HG03280 (cell line): Measurements from ENCODE around the gene STK26.
"Not testable (repeated sequence)": the region's sequence is repeated elsewhere in the genome, so short reads cannot be mapped to it uniquely, and the experiment has no call there.

Experiments used
- ATAC-seq: cut with Tn5 transposase; IDR thresholded peaks from one replicate; pipeline ENCODE4 v1.9.1; 2021; ENCODE audit warnings: mild to moderate bottlenecking, moderate library complexity; ENCODE audit not compliant: unreplicated experiment

Gene STK26

GRCh38 chrX:132022967-132023895 lies at the start of gene STK26:
STK26 (plus strand) TSS chrX:132023302; CDS start chrX:132023618, 316 bp downstream.
- peak; percentile 82 for ATAC-seq

GRCh38 chrX:131975851-131976250 lies 47.3 kb upstream of the STK26 start:
- no peak for ATAC-seq

DNA sequence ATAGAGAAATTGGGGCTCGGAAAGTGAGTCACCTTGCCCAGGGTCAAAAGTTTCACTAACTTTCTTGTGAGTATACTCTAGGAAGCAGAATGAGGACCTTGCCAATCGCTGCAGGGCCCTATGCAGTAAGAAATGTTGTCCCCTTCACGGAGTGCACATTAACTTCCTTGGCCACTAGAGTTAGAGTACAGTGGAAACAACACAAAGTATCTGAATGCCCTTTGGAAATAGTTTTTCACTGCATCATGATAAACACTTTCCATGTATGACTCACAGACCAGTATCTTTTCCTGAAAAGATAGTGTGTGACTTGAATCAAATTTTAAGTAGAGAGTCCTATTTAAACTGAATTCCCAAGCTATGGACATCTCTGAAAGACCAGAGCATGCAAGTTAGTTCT lies 45.5 kb upstream of the STK26 start:
- no peak for ATAC-seq

DNA sequence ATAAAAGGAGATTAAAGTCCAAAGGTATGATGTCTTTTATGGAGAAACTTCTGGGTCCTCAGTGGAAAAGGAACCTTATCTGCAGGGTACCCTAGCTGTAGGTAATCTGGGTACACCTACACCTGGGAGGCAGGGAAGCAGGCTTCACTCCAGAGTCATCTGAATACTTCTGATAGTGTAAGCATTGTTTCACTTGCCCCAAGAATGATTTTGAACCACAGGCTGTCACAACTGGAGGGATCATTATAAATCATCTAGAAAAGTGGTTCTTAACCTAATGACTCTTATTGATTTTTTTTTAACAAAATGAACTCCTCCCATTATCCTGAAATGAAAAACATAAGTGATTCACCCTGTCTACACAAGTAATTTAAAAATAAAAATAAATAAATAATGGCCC lies 44.0 kb upstream of the STK26 start:
- ATAC-seq, result no peak

GRCh38 chrX:131985526-131986049 lies 37.5 kb upstream of the STK26 start:
- no peak for ATAC-seq

GRCh38 chrX:131987252-131987651 lies 35.9 kb upstream of the STK26 start:
- peak; percentile 99 for ATAC-seq

GRCh38 chrX:131988236-131988635 lies 34.9 kb upstream of the STK26 start:
- no peak for ATAC-seq

DNA sequence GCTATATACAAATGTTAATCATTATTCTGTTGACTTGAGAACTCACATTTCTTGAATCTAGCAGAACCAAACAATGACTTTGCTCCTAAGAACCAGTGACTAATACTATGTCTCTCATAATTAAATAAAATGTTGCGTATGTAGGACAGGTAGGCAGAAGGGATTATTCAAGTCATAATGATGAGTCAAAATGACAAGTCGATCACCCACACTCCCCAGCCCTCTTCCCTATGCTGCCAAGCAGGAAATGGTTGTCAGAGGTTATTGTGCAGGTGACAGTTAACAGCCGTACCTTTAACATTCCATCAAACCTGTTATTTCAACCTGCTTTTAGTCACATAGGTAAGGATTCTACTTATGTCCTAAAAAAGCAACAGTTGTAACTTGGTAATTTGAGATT lies 22.0 kb upstream of the STK26 start:
- ATAC-seq, result no peak

GRCh38 chrX:132004728-132005127 lies 18.4 kb upstream of the STK26 start:
- no peak for ATAC-seq

DNA sequence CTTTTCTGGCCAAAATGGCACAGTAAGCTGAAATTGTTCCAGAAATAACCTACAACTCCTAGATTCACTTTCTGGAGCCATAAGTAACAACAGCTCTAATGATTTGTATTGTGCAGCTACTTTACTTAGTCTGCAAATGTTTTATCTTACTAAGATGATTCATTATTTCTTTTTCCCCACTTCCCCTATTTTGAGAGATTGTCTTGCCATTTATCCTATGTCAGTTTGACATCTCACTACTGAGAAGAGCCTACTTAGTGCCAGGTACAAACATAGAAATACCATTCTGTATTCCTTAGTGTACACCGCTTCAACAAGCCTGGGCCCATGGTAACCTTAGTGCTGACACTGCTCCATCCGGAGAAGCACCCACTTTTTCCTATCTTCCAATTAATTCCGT lies 13.8 kb upstream of the STK26 start:
- no peak for ATAC-seq

DNA sequence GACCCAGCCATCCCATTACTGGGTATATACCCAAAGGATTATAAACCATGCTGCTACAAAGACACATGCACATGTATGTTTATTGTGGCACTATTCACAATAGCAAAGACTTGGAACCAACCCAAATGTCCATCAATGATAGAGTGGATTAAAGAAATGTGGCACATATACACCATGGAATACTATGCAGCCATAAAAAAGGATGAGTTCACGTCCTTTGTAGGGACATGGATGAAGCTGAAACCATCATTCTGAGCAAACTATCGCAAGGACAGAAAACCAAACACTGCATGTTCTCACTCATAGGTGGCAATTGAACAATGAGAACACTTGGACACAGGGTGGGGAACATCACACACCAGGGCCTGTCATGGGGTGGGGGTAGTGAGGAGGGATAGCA lies 12.9 kb upstream of the STK26 start:
- not testable (repeated sequence) for ATAC-seq

DNA sequence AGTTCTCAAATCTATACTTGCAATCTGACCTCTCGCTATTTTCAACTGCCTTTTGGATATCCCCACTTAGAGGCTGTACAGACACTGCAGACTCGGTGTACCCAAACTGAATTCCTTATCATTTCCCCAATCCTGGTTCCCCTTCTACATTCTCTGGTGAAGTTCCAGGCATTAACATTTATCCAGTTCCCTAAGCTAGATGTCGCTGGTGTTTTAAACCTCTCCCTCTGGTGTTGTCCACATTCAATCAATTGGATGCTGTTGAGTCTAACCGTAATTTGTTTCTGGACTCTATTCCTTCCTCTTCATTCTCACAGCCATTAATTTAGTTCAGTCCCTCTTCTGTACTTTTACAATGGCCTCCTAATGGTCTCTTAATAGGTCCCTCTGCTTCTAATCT lies 7.2 kb upstream of the STK26 start:
- no peak for ATAC-seq

- no peak for ATAC-seq
Measured at GRCh38 chrX:132016628-132017430, 6.3 kb upstream of the STK26 start.

- ATAC-seq, result no peak
Measured at GRCh38 chrX:132017431-132018185, 5.5 kb upstream of the STK26 start.

DNA sequence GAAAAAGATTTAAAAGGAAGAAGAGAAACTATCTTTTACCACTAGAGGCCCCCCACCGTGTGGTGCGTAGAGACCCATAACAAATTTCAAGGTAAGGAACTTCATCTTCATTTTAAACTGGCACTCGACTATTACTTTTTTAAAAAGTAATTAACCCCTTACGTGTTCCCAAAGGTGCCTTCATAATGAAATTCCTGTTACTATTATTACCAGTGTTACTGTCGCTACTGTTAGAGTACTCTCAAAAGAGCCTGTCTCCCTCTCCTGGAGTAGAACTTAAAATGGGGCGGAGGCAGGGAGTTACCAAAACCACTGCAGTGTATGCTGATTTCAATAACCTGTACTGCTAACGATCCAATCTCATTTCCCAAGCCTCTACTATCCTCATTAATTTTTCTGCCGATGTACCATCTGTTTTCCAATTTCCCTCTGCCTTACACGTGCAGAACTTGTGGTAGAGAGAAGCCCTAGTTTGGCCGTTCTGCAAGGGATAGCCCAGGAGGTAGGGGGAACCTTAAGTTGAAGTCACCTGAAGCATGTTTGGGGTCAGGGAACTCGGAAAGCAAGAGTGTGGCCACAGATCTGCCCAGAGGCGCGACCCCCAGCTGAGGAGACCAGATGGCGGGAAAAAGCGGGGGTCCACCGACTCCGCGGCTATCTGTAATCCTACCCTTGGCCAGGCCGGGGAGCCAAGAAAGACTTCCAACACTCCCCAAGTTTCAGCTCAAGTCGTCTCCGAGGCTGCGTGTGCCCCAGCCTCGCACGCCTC lies 720 bp upstream of the STK26 start:
- ATAC-seq, result peak; percentile 26

DNA sequence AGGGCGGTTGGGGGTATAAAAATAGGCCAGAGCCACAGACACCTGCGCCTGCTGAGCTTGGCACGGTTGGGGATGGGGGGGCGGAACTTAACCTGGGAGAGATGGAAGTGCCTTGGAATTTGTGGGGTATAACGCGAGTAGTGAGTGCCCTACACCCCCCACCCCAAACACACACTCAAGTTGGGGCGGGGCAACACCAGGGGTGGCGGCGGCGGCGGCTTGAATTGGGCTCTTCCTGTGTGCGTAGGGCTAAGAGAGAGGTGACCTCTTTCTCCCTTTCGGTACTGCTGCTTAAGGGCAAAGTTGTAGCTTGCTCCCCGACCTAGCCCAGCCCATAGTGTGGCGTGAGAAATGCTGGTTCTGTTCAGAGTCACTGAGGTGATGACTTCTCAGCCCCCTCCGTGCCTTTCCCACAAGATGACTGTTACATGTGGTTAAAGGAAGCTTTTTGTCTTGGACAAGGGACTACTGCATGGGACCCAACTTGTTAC lies 839 bp downstream of the STK26 start:
- peak; percentile 51 for ATAC-seq

GRCh38 chrX:132025041-132025440 lies 1.9 kb downstream of the STK26 start:
- no peak for ATAC-seq

GRCh38 chrX:132030264-132030663 lies 7.2 kb downstream of the STK26 start:
- no peak for ATAC-seq

- ATAC-seq, result no peak
Measured at GRCh38 chrX:132031867-132032266, 8.8 kb downstream of the STK26 start.

GRCh38 chrX:132033166-132033565 lies 10.1 kb downstream of the STK26 start:
- peak; percentile 53 for ATAC-seq
